HepG2 (cell line): ENCODE results near the gene SDC3. TPM values are rescaled to one million over a fixed set of nuclear protein-coding genes. Genes with fewer than 3 reads are reported as not detected.
A peak's percentile ranks its signal among the peaks of the same experiment; 100 is the strongest.

Source experiments
- AKAP8 ChIP-seq: sonication (generic); formaldehyde crosslinking; IDR thresholded peaks from 2 replicates; pipeline ENCODE4 v1.5.1; 2020; ENCODE audit warnings: mild to moderate bottlenecking, missing genetic modification reagents
- ATRX ChIP-seq: sonication (generic); formaldehyde crosslinking; IDR thresholded peaks from 2 replicates; pipeline ENCODE4 v1.4.0; 2020; ENCODE audit warnings: missing genetic modification reagents, borderline replicate concordance
- CBX1 ChIP-seq: IDR thresholded peaks from one replicate; pipeline ENCODE4 v1.6.1; 2016; ENCODE audit warnings: antibody characterized with exemption, low read depth
- ESRRA ChIP-seq: sonication (generic); formaldehyde crosslinking; IDR thresholded peaks from 2 replicates; pipeline ENCODE4 v1.5.1; 2020; ENCODE audit warnings: mild to moderate bottlenecking, low read depth, missing genetic modification reagents
- ETV5 ChIP-seq: IDR thresholded peaks from 2 replicates; pipeline ENCODE4 v1.6.1; 2018; ENCODE audit warnings: missing biosample characterization, missing genetic modification reagents, inconsistent platforms, borderline replicate concordance
- FOXK1 ChIP-seq: sonication (generic); formaldehyde crosslinking; IDR thresholded peaks from 2 replicates; pipeline ENCODE4 v1.4.0; 2020; ENCODE audit warnings: low read depth, missing genetic modification reagents, borderline replicate concordance
- HDAC2 ChIP-seq: sonication (generic); formaldehyde crosslinking; IDR thresholded peaks from 2 replicates; pipeline ENCODE4 v1.4.0; 2020; ENCODE audit warnings: missing genetic modification reagents
- IKZF5 ChIP-seq: IDR thresholded peaks from 2 replicates; pipeline ENCODE4 v1.6.1; 2018; ENCODE audit warnings: missing genetic modification reagents, mild to moderate bottlenecking, missing compliant biosample characterization
- KDM2A ChIP-seq: sonication (generic); formaldehyde crosslinking; IDR thresholded peaks from 2 replicates; pipeline ENCODE4 v1.4.0; 2020; ENCODE audit warnings: low read depth, missing genetic modification reagents, borderline replicate concordance
- MXI1 ChIP-seq: IDR thresholded peaks from 3 replicates; pipeline ENCODE4 v1.6.1; 2012; ENCODE audit warnings: low read depth, low read length, inconsistent platforms, borderline replicate concordance
- NFRKB ChIP-seq: fragments of 450-650 bp; IDR thresholded peaks from 2 replicates; pipeline ENCODE4 v1.6.1; 2017
- NR2F1 ChIP-seq, 2 experiments: fragments of 450-650 bp in 1 of 2; formaldehyde crosslinking in 1 of 2; IDR thresholded peaks; 2 replicates each; pipeline versions ENCODE4 v1.5.0 to v1.6.1; 2016 to 2020; ENCODE audit warnings: mild to moderate bottlenecking in 1 of 2, missing compliant biosample characterization in 1 of 2, missing genetic modification reagents in 1 of 2, moderate library complexity in 1 of 2
- XRCC5 ChIP-seq: fragments of 200-400 bp; formaldehyde crosslinking; optimal IDR thresholded peaks from 2 replicates; pipeline ENCODE3; 2017; ENCODE audit warnings: mild to moderate bottlenecking, low read length
- ZBTB1 ChIP-seq: sonication (generic); formaldehyde crosslinking; IDR thresholded peaks from 2 replicates; pipeline ENCODE4 v1.4.0; 2020; ENCODE audit warnings: missing genetic modification reagents, borderline replicate concordance
- polyA plus RNA-seq, 8 experiments: library from polyadenylated mRNA; depleted of rRNA in 3 of 8; stranded (reverse) in 7 of 8; unstranded in 1 of 8; fragments of >200 nt; fragmentation: Illumina TruSeq in 4 of 8; extraction: Trizol in 4 of 8; gene quantifications; 2 replicates each; pipeline versions ENCODE4 v1.2.1 to v1.2.3, GENCODE V29; 2011 to 2016; ENCODE audit warnings: low read depth in 4 of 8, missing spikeins in 1 of 8, mixed read lengths in 1 of 8; ENCODE audit not compliant: insufficient read depth in 1 of 8
- total RNA-seq, 5 experiments: library from RNA; depleted of rRNA; stranded (reverse); fragments of >200 nt; fragmentation: Illumina TruSeq; extraction: Trizol; gene quantifications; 2 replicates each; pipeline ENCODE4 v1.2.3, GENCODE V29; 2016; ENCODE audit warnings: low read depth in 1 of 5
- TF ChIP-seq, protein P1 (sequence below): sonication (generic); formaldehyde crosslinking; IDR thresholded peaks from 2 replicates; pipeline ENCODE4 v1.4.0; 2020; ENCODE audit warnings: missing genetic modification reagents
- TF ChIP-seq, protein P2 (sequence below): sonication (generic); formaldehyde crosslinking; IDR thresholded peaks from 2 replicates; pipeline ENCODE4 v1.4.0; 2020; ENCODE audit warnings: mild to moderate bottlenecking, missing genetic modification reagents
- TF ChIP-seq, protein P3 (sequence below): IDR thresholded peaks from 2 replicates; pipeline ENCODE4 v1.6.1; 2018; ENCODE audit warnings: missing genetic modification reagents
- TF ChIP-seq, protein P4 (sequence below): sonication (generic); formaldehyde crosslinking; IDR thresholded peaks from 2 replicates; pipeline ENCODE4 v1.5.0; 2020; ENCODE audit warnings: mild to moderate bottlenecking, missing genetic modification reagents, borderline replicate concordance

Gene SDC3
- total and polyA plus RNA-seq, 2 of the 13 experiments (the other 11 are each of a cell fraction or from before 2014, with no cell fraction given) = 0.49 to 0.84 TPM

DNA sequence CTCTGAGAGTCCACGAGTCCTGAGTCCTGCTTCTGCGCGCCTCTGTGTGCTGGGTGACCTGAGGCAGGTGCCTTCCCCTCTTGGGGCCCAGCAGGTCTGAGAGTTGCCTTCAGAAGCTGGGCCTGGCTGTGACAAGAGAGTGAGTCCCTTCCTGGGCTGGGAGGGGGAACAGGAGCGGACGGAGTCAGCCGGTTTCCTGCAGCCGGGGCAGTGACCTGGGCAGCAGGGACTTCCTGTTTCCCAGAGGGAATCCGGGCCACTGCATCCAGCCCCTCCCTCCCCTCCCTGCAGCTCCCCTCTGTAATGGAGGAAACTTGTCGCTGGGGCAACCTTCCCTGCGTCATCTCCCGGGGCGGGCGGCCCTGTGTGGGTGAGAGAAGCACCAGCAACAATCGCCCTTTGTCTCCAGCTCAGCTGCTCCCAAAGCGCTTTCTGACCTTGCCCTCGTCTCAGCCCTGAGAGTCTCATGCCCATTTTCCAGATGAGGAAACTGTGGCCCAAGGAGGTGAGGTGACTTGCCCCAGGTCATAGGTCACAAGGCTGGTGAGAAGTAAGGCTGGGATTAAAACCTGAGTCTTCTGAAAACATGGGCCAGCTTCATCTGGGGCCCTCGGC, 61.1 kb downstream of the SDC3 start (continued):
- TF ChIP-seq FOXK1 (peak; percentile 37; the same call in 1 of the 2 replicates), AKAP8 (CRISPR knock-in tag) (0 out of 2 replicates have a peak, but pooled peaks have one; percentile 34), NFRKB (no peak), ESRRA (CRISPR knock-in tag) (peak; percentile 88), ATRX (CRISPR knock-in tag) (no peak), NR2F1 (CRISPR knock-in tag; IDR thresholded peaks at IDR 0.05) (peak in 1 of 2 experiments; percentile 73; a peak in 3 of 4 replicates), HDAC2 (CRISPR knock-in tag) (peak; percentile 26; the same call in 1 of the 2 replicates), ETV5 (CRISPR knock-in tag) (peak; percentile 75; the same call in 1 of the 2 replicates), MXI1 (peak; percentile 33; the same call in 1 of the 3 replicates), CBX1 (peak; percentile 75), XRCC5 (peak; percentile 12), KDM2A (peak; percentile 53), ZBTB1 (CRISPR knock-in tag) (no peak), IKZF5 (CRISPR knock-in tag) (0 out of 2 replicates have a peak, but pooled peaks have one; percentile 22)
- TF ChIP-seq, protein P1, sequence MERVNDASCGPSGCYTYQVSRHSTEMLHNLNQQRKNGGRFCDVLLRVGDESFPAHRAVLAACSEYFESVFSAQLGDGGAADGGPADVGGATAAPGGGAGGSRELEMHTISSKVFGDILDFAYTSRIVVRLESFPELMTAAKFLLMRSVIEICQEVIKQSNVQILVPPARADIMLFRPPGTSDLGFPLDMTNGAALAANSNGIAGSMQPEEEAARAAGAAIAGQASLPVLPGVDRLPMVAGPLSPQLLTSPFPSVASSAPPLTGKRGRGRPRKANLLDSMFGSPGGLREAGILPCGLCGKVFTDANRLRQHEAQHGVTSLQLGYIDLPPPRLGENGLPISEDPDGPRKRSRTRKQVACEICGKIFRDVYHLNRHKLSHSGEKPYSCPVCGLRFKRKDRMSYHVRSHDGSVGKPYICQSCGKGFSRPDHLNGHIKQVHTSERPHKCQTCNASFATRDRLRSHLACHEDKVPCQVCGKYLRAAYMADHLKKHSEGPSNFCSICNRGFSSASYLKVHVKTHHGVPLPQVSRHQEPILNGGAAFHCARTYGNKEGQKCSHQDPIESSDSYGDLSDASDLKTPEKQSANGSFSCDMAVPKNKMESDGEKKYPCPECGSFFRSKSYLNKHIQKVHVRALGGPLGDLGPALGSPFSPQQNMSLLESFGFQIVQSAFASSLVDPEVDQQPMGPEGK (CRISPR knock-in tag) = peak; percentile 69
- TF ChIP-seq, protein P2, sequence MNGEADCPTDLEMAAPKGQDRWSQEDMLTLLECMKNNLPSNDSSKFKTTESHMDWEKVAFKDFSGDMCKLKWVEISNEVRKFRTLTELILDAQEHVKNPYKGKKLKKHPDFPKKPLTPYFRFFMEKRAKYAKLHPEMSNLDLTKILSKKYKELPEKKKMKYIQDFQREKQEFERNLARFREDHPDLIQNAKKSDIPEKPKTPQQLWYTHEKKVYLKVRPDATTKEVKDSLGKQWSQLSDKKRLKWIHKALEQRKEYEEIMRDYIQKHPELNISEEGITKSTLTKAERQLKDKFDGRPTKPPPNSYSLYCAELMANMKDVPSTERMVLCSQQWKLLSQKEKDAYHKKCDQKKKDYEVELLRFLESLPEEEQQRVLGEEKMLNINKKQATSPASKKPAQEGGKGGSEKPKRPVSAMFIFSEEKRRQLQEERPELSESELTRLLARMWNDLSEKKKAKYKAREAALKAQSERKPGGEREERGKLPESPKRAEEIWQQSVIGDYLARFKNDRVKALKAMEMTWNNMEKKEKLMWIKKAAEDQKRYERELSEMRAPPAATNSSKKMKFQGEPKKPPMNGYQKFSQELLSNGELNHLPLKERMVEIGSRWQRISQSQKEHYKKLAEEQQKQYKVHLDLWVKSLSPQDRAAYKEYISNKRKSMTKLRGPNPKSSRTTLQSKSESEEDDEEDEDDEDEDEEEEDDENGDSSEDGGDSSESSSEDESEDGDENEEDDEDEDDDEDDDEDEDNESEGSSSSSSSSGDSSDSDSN = peak; percentile 61
- TF ChIP-seq, protein P3, sequence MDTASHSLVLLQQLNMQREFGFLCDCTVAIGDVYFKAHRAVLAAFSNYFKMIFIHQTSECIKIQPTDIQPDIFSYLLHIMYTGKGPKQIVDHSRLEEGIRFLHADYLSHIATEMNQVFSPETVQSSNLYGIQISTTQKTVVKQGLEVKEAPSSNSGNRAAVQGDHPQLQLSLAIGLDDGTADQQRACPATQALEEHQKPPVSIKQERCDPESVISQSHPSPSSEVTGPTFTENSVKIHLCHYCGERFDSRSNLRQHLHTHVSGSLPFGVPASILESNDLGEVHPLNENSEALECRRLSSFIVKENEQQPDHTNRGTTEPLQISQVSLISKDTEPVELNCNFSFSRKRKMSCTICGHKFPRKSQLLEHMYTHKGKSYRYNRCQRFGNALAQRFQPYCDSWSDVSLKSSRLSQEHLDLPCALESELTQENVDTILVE (CRISPR knock-in tag) = 0 out of 2 replicates have a peak, but pooled peaks have one; percentile 25
- TF ChIP-seq, protein P4, sequence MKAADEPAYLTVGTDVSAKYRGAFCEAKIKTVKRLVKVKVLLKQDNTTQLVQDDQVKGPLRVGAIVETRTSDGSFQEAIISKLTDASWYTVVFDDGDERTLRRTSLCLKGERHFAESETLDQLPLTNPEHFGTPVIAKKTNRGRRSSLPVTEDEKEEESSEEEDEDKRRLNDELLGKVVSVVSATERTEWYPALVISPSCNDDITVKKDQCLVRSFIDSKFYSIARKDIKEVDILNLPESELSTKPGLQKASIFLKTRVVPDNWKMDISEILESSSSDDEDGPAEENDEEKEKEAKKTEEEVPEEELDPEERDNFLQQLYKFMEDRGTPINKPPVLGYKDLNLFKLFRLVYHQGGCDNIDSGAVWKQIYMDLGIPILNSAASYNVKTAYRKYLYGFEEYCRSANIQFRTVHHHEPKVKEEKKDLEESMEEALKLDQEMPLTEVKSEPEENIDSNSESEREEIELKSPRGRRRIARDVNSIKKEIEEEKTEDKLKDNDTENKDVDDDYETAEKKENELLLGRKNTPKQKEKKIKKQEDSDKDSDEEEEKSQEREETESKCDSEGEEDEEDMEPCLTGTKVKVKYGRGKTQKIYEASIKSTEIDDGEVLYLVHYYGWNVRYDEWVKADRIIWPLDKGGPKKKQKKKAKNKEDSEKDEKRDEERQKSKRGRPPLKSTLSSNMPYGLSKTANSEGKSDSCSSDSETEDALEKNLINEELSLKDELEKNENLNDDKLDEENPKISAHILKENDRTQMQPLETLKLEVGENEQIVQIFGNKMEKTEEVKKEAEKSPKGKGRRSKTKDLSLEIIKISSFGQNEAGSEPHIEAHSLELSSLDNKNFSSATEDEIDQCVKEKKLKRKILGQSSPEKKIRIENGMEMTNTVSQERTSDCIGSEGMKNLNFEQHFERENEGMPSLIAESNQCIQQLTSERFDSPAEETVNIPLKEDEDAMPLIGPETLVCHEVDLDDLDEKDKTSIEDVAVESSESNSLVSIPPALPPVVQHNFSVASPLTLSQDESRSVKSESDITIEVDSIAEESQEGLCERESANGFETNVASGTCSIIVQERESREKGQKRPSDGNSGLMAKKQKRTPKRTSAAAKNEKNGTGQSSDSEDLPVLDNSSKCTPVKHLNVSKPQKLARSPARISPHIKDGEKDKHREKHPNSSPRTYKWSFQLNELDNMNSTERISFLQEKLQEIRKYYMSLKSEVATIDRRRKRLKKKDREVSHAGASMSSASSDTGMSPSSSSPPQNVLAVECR (CRISPR knock-in tag) = peak; percentile 45; the same call in 1 of the 2 replicates
